DMS114 treated with DMSO at 0.1 percent for 48 hours (cell line): Measurements from ENCODE around the gene VIPR2.

Experiments used
- DNase-seq: peaks from one replicate; lab custom pipeline; 2025; ENCODE audit not compliant: unreplicated experiment; lab: John Stamatoyannopoulos, UW

The VIPR2 gene

GRCh38 chr7:159158125-159158887 is 13.6 kb upstream of the VIPR2 start:
- no peak for DNase-seq

- DNase-seq = no peak
Observed at GRCh38 chr7:159157714-159158113, 13.0 kb upstream of the VIPR2 start.

GRCh38 chr7:159156436-159157245 is 12.0 kb upstream of the VIPR2 start:
- DNase-seq = no peak

- no peak for DNase-seq
Observed at GRCh38 chr7:159155410-159155809, 10.7 kb upstream of the VIPR2 start.

GRCh38 chr7:159154243-159154642 is 9.6 kb upstream of the VIPR2 start:
- DNase-seq = no peak

- DNase-seq = no peak
Observed at GRCh38 chr7:159153511-159153910, 8.8 kb upstream of the VIPR2 start.

- no peak for DNase-seq
Observed at GRCh38 chr7:159152816-159153215, 8.1 kb upstream of the VIPR2 start.

GRCh38 chr7:159151231-159151630 is 6.6 kb upstream of the VIPR2 start:
- DNase-seq = no peak

- no peak for DNase-seq
Observed at GRCh38 chr7:159149488-159149887, 4.8 kb upstream of the VIPR2 start.

GRCh38 chr7:159148430-159149395 is 4.0 kb upstream of the VIPR2 start:
- DNase-seq = no peak

GRCh38 chr7:159147687-159148086 is 3.0 kb upstream of the VIPR2 start:
- no peak for DNase-seq

- no peak for DNase-seq
Observed at GRCh38 chr7:159147246-159147645, 2.6 kb upstream of the VIPR2 start.

GRCh38 chr7:159146084-159146858 is 1.6 kb upstream of the VIPR2 start:
- DNase-seq = no peak

GRCh38 chr7:159145490-159145855 is 806 bp upstream of the VIPR2 start:
- DNase-seq = no peak

GRCh38 chr7:159143780-159144757 is 598 bp downstream of the VIPR2 start:
- no peak for DNase-seq

- DNase-seq = no peak
Observed at GRCh38 chr7:159142730-159143129, 1.9 kb downstream of the VIPR2 start.

- no peak for DNase-seq
Observed at GRCh38 chr7:159142199-159142598, 2.5 kb downstream of the VIPR2 start.

GRCh38 chr7:159141660-159142059 is 3.0 kb downstream of the VIPR2 start:
- DNase-seq = no peak

- no peak for DNase-seq
Observed at GRCh38 chr7:159141167-159141566, 3.5 kb downstream of the VIPR2 start.
